Measurements from ENCODE around the gene TPBG.

DNA sequence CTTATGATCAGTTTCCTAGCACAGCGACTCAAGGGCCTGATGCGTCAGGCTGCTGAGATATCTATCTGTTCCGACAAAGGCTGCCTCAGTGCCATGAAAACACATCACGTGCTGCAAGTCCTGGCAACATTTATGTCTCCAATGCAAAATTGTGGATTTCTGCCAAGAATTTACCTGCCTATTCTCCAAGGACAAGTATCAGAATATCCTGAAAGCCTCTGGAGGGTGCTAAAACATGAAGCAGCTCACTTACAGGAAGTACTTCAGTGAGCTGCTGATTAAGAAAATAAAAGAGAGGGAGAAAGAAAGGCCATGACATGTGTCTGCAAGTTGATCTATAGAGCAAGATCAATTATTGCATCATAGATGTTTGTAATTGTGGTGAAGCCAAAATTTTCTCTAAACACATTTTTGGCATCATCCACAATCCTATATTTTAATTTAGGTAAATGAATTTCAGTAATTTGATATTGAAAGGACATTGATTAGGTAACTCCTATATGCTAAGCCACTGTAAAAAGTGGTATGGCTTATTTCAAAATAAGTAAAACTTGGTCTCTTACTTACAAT, 25.8 kb upstream of the TPBG start:
- TF ChIP-seq YY1 (IDR thresholded peaks at IDR 0.05; ENCODE audit: low read depth) = no peak
- no peak for TF ChIP-seq CEBPB (IDR thresholded peaks at IDR 0.05)
- no peak for TF ChIP-seq TAF1 (IDR thresholded peaks at IDR 0.05; ENCODE audit: low read depth)
- TF ChIP-seq, protein P1, sequence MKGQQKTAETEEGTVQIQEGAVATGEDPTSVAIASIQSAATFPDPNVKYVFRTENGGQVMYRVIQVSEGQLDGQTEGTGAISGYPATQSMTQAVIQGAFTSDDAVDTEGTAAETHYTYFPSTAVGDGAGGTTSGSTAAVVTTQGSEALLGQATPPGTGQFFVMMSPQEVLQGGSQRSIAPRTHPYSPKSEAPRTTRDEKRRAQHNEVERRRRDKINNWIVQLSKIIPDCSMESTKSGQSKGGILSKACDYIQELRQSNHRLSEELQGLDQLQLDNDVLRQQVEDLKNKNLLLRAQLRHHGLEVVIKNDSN (IDR thresholded peaks at IDR 0.05) = no peak
- TF ChIP-seq, protein P2, sequence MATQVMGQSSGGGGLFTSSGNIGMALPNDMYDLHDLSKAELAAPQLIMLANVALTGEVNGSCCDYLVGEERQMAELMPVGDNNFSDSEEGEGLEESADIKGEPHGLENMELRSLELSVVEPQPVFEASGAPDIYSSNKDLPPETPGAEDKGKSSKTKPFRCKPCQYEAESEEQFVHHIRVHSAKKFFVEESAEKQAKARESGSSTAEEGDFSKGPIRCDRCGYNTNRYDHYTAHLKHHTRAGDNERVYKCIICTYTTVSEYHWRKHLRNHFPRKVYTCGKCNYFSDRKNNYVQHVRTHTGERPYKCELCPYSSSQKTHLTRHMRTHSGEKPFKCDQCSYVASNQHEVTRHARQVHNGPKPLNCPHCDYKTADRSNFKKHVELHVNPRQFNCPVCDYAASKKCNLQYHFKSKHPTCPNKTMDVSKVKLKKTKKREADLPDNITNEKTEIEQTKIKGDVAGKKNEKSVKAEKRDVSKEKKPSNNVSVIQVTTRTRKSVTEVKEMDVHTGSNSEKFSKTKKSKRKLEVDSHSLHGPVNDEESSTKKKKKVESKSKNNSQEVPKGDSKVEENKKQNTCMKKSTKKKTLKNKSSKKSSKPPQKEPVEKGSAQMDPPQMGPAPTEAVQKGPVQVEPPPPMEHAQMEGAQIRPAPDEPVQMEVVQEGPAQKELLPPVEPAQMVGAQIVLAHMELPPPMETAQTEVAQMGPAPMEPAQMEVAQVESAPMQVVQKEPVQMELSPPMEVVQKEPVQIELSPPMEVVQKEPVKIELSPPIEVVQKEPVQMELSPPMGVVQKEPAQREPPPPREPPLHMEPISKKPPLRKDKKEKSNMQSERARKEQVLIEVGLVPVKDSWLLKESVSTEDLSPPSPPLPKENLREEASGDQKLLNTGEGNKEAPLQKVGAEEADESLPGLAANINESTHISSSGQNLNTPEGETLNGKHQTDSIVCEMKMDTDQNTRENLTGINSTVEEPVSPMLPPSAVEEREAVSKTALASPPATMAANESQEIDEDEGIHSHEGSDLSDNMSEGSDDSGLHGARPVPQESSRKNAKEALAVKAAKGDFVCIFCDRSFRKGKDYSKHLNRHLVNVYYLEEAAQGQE (IDR thresholded peaks at IDR 0.05; ENCODE audit: low read depth) = no peak
- TF ChIP-seq RAD21 (IDR thresholded peaks at IDR 0.05; ENCODE audit: low read depth) = no peak; the same call in 1 of the 2 replicates
- TF ChIP-seq NFIC (IDR thresholded peaks at IDR 0.05) = no peak
- no peak for TF ChIP-seq EGR1 (IDR thresholded peaks at IDR 0.05)
- TF ChIP-seq EP300 (IDR thresholded peaks at IDR 0.05; ENCODE audit: borderline replicate concordance) = no peak
- no peak for TF ChIP-seq ZBTB7A (IDR thresholded peaks at IDR 0.05; ENCODE audit: low read depth)
